ENCODE data around the gene FAM83F. TPM values are rescaled to one million over a fixed set of nuclear protein-coding genes. Genes with fewer than 3 reads are reported as not detected.

FAM83F gene
- total and polyA plus RNA-seq, 12 donors = under 0.01 to 0.39 (median 0.11) TPM; not detected in 1

DNA sequence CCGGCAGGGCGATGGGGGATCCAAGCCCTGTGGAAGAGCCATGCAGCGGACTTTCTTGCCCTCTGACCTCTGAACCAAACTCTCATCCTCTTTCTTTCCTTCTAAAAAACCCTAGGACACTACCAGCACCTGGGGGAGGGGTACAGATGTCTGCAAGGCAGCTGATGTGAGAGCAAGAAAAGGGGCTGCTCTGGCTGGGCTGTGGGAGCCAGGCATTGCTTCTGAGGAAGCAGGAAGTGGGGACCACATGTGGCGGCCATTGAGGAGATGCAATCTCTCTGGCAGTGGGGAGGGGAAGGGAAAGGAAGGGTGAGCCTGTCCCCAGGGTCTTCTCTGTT lies 36.0 kb downstream of the FAM83F start:
- Histone ChIP-seq H3K4me1 (replicated peaks in 1 of 2) (peaks cover 0 to 12% of the 10 kb centered on the region in 2 donors), H3K27me3 (no peaks in the 10 kb centered on the region), H3K9me3 (replicated peaks in 1 of 3) (no peaks in the 10 kb centered on the region), H3K36me3 (replicated peaks in 1 of 2) (no peaks in the 10 kb centered on the region), H3K4me3 (no peak overlapping the region), H3K27ac (no peak overlapping the region)
- WGBS, 4 donors = 88 to 100% (median 93%) methylated on average over 1 to 4 of the region's 4 CpGs
- TF ChIP-seq POLR2A (IDR thresholded peaks at IDR 0.05) = no peak
- TF ChIP-seq, protein P1, sequence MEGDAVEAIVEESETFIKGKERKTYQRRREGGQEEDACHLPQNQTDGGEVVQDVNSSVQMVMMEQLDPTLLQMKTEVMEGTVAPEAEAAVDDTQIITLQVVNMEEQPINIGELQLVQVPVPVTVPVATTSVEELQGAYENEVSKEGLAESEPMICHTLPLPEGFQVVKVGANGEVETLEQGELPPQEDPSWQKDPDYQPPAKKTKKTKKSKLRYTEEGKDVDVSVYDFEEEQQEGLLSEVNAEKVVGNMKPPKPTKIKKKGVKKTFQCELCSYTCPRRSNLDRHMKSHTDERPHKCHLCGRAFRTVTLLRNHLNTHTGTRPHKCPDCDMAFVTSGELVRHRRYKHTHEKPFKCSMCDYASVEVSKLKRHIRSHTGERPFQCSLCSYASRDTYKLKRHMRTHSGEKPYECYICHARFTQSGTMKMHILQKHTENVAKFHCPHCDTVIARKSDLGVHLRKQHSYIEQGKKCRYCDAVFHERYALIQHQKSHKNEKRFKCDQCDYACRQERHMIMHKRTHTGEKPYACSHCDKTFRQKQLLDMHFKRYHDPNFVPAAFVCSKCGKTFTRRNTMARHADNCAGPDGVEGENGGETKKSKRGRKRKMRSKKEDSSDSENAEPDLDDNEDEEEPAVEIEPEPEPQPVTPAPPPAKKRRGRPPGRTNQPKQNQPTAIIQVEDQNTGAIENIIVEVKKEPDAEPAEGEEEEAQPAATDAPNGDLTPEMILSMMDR (IDR thresholded peaks at IDR 0.05) = no peak
- intact Hi-C loops (cut with DNase I) = no loop called here
- no peak for DNase-seq

DNA sequence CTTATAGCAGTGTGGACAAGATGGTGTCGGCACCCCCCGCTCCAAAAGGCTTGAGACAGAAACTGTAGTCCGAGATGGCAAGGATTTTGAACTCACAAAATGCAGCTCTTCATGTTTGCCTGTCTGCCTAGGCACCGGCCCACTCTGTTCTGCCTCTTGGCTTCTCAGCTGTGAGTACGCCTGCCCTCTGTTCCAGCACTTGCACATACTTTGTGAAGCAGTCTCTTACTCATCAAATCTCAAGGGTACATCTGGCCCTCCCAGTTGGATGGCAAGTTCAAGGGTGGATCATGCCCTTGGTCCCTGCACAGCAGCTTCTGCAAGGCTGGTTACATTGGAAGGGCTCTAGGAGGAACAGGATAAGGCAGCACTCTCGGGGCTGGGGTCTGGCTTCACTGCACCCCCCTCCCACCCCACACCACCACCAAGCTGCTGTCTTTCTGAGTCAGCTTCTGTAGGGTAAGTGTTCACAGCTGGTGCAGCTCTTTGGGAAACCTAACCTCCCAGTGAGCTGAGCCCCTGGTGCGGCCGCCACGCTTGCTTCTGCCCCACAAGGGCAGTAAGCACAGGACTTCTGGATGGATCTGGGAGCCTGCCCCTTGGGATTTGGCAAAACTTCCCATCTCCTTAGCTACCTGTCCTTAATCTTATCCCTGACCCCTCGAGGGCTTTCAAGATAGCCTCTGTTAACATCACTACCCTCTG lies 37.2 kb downstream of the FAM83F start:
- H3K27ac ChIP-seq = peak overlapping the region in 4 of 5 donors; percentile 33 to 77 (median 52)
- H3K9me3 ChIP-seq (replicated peaks in 1 of 3) = no peaks in the 10 kb centered on the region
- WGBS, 4 donors = 58 to 71% (median 64%) methylated on average over 6 to 10 of the region's 10 CpGs
- H3K4me1 ChIP-seq (replicated peaks in 1 of 2) = peaks cover 0 to 12% of the 10 kb centered on the region in 2 donors
- intact Hi-C loops (cut with DNase I) = no loop called here
- peak in 1 of 2 donors; percentile 28 for TF ChIP-seq POLR2A (IDR thresholded peaks at IDR 0.05)
- TF ChIP-seq, protein P1 (IDR thresholded peaks at IDR 0.05) = no peak
- H3K27me3 ChIP-seq = no peaks in the 10 kb centered on the region
- no peak overlapping the region for H3K4me3 ChIP-seq
- peak; percentile 58 to 87 (median 80) for DNase-seq
- H3K36me3 ChIP-seq (replicated peaks in 1 of 2) = no peaks in the 10 kb centered on the region

DNA sequence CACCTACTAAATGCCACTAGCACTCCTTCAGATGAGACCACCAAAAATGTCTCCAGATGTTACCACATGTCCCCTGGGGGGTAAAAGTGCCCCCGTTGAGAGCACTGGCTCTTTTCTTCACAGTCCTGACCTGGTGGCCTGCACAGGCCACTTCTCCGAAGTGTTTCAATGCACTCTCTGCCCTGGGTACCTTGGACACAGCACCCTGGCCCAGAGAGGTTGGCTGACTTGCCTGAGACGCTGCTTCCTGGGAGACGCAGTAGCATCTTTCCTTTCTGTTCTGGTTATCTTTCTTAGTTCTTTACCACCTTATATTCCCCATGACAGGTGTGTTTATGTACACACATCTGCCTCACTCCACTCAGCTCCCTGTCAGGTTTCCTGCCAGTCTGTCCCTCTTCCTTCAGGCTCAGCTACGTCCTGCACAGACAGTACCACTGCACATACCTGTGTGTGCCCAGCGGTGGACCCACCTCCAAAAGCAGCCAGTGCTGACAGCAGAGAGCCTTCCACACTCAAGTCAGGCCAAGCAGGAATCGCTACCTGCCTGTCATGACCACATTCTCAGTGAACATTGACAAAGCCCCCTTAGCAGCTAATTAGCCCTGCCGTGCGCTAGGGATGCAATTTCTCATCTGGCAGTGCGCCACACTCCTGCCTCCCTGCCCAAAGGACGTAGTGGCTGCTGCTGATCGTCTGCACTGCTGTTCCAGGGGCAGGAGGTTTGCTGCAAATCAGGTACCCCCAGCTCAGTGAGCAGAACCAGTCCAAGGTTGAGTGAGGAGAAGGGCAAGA lies 39.0 kb downstream of the FAM83F start:
- H3K27ac ChIP-seq = no peak overlapping the region
- no peaks in the 10 kb centered on the region for H3K27me3 ChIP-seq
- DNase-seq = peak in 1 of 7 donors; percentile 12
- peaks cover 0 to 12% of the 10 kb centered on the region in 2 donors for H3K4me1 ChIP-seq (replicated peaks in 1 of 2)
- H3K36me3 ChIP-seq (replicated peaks in 1 of 2) = no peaks in the 10 kb centered on the region
- H3K4me3 ChIP-seq = no peak overlapping the region
- no peak for TF ChIP-seq POLR2A (IDR thresholded peaks at IDR 0.05)
- TF ChIP-seq, protein P1 (IDR thresholded peaks at IDR 0.05) = no peak
- intact Hi-C loops (cut with DNase I) = no loop called here
- WGBS, 4 donors = 75 to 85% (median 80%) methylated on average over 7 to 12 of the region's 12 CpGs
- no peaks in the 10 kb centered on the region for H3K9me3 ChIP-seq (replicated peaks in 1 of 3)

DNA sequence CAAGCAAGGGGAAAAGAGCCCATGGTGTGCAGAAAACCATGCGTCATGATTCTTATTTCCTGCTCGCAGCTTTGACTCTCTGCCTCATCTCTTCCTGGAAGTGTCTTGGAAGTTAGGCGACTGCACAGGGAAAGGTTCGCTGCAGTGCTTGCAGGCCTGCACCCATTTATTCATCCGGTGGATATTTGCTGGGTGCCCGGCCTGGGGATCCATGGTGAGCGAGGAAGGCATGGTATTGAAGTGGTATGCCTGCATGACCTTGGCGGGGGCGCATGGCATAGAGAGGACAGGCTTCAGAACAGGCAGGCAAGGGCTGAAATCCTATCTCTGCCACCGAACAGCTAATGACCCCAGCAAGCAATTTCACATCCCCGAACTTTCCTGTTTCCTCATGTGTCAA lies 40.6 kb downstream of the FAM83F start:
- no peaks in the 10 kb centered on the region for H3K9me3 ChIP-seq (replicated peaks in 1 of 3)
- H3K4me1 ChIP-seq (replicated peaks in 1 of 2) = peaks cover 0 to 18% of the 10 kb centered on the region in 2 donors
- H3K36me3 ChIP-seq (replicated peaks in 1 of 2) = no peaks in the 10 kb centered on the region
- H3K27ac ChIP-seq = no peak overlapping the region
- no peaks in the 10 kb centered on the region for H3K27me3 ChIP-seq
- no peak for TF ChIP-seq POLR2A (IDR thresholded peaks at IDR 0.05)
- TF ChIP-seq, protein P1 (IDR thresholded peaks at IDR 0.05) = no peak
- no peak overlapping the region for H3K4me3 ChIP-seq
- intact Hi-C loops (cut with DNase I) = no loop called here
- WGBS, 4 donors = 86 to 93% (median 89%) methylated on average over 11 of the region's 11 CpGs
- DNase-seq = no peak
